Heart left ventricle (tissue), 16 donors: ENCODE data around the gene USP7. TPM values are rescaled to one million over a fixed set of nuclear protein-coding genes. Genes with fewer than 3 reads are reported as not detected.

Experiments used
- ATAC-seq, 4 donors: fragments of 200-7000 bp; cut with Tn5 transposase; one replicate each; pipeline ENCODE4 v1.9.1; 2020 to 2022; ENCODE audit warnings: moderate library complexity in 4 of 4, mild to moderate bottlenecking in 3 of 4, moderate number of reproducible peaks in 1 of 4
- DNase-seq, 5 donors: peaks; one replicate each; pipeline ENCODE4 v3.0.0-alpha.2; 2020
- H3K27ac ChIP-seq, 12 donors: fragments of 200-600 bp; sonication (generic) in 4 of 12; one replicate each; pipeline versions ENCODE4 v1.5.0 to v1.8.0; 2016 to 2022; ENCODE audit warnings: mild to moderate bottlenecking in 2 of 12
- H3K27me3 ChIP-seq, 9 donors: fragments of 200-600 bp; sonication (generic) in 2 of 9; one replicate each; pipeline versions ENCODE4 v1.5.1 to v1.8.0; 2016 to 2022; ENCODE audit warnings: mild to moderate bottlenecking in 3 of 9
- H3K36me3 ChIP-seq, 9 donors: fragments of 200-600 bp; sonication (generic) in 2 of 9; one replicate each; pipeline versions ENCODE4 v1.5.0 to v1.8.0; 2018 to 2022; ENCODE audit warnings: mild to moderate bottlenecking in 2 of 9
- H3K4me1 ChIP-seq, 12 donors: fragments of 200-600 bp; sonication (generic) in 4 of 12; one replicate each; pipeline versions ENCODE4 v1.5.0 to v1.8.0; 2016 to 2022; ENCODE audit warnings: mild to moderate bottlenecking in 3 of 12
- H3K4me3 ChIP-seq, 12 donors: fragments of 200-600 bp; sonication (generic) in 4 of 12; one replicate each; pipeline versions ENCODE4 v1.5.0 to v1.8.0; 2017 to 2022; ENCODE audit warnings: mild to moderate bottlenecking in 9 of 12, moderate library complexity in 4 of 12
- H3K9me3 ChIP-seq, 12 donors: fragments of 200-600 bp; sonication (generic) in 4 of 12; one replicate each; pipeline versions ENCODE4 v1.5.0 to v1.8.0; 2016 to 2022; ENCODE audit warnings: mild to moderate bottlenecking in 1 of 12
- CTCF ChIP-seq, 12 donors: fragments of 200-600 bp; sonication (generic) in 4 of 12; IDR thresholded peaks; one replicate each; pipeline versions ENCODE4 v1.5.0 to v1.8.0; 2018 to 2022; ENCODE audit warnings: antibody characterized with exemption in 12 of 12, mild to moderate bottlenecking in 5 of 12
- POLR2A ChIP-seq, 2 donors: fragments of 450-650 bp; IDR thresholded peaks; one replicate each; pipeline ENCODE4 v1.6.1; 2017; ENCODE audit warnings: antibody characterized with exemption in 2 of 2, mild to moderate bottlenecking in 2 of 2, moderate library complexity in 2 of 2
- WGBS, 4 donors: extraction: QIAGEN DNeasy Blood & Tissue Kit in 2 of 4; methylation state at CpG; one replicate each; pipeline versions ENCODE4 v1.1.5 to v1.1.7; 2013 to 2018; 5-methylcytosine and 5-hydroxymethylcytosine counted together
- intact Hi-C, 10 donors: fragments of 100-400 bp; cut with DNase I; formaldehyde crosslinking; loops; one replicate each; pipeline versions ENCODE4 v1.11.1 to v1.14.2; 2022
- polyA plus RNA-seq, 2 donors: library from polyadenylated mRNA; stranded (reverse); fragments of 200-250 nt; gene quantifications; one replicate each; pipeline ENCODE4 v1.2.3, GENCODE V29; 2013
- total RNA-seq, 9 donors: library from RNA; depleted of rRNA in 2 of 9; stranded (reverse); fragments of >200 nt in 2 of 9; fragmentation: NEBNext Ultra II Directional in 3 of 9; extraction: Animal tissue kit (Norgen Biotek cat#: 25700) in 3 of 9; gene quantifications; one replicate each; pipeline versions ENCODE4 v1.1.0 to v1.2.4, GENCODE V29; 2016 to 2023
- donor health status: ischemic (EF 13 %, LVEDD 7.1; RV severe dilation, severe dysfunction).
- donor health status: healthy with polysubstance abuse.
- donor health status: DM: no; HTN: yes; CAD: no.
- donor health status: DM: no; HTN: no; CAD: no.
- donor health status: ischemic (EF 25% LVEDD 6.9; RV normal size, moderate dysfunction).
- donor health status: ischemic (EF 25% LVEDD 5.7; RV mildly dilated, moderate dysfunction).
- donor health status: healthy.
- donor health status: DM: yes; HTN: yes; CAD: no.
- donor health status: ischemic (EF 35%, LVEDD 5.7; RV mildly dilated, moderate dysfunction).
- donor health status: nonischemic (EF 11% LVEDD 7.7; RV severe dilation, severe dysfunction).
- donor health status: DM: yes; HTN: yes; CAD: no.
- donor health status: PGD.
- donor health status: ischemic (EF 29% LVEDD 5.4; RV normal size, mild dysfunction).
- donor health status: nonischemic (EF 23%, LVEDD 6.1; RV moderate dilation, normal function).

USP7 gene
- total and polyA plus RNA-seq, 11 donors: 20.3 to 86.5 (median 66.2) TPM

- no peaks in the 10 kb centered on the region for H3K36me3 ChIP-seq
- peaks cover 13 to 91% (median 80%) of the 10 kb centered on the region in 12 donors for H3K4me1 ChIP-seq
- H3K27ac ChIP-seq: peak overlapping the region in 1 of 12 donors; percentile 43
- no peaks in the 10 kb centered on the region for H3K27me3 ChIP-seq
- DNase-seq (no peak), ATAC-seq (no peak)
- H3K9me3 ChIP-seq: no peaks in the 10 kb centered on the region
- 46 to 57% (median 54%) methylated on average over 2 of the region's 2 CpGs for WGBS, 4 donors
- TF ChIP-seq CTCF (IDR thresholded peaks at IDR 0.05) (no peak), POLR2A (IDR thresholded peaks at IDR 0.05) (no peak)
- intact Hi-C loops: no loop called here
- no peak overlapping the region for H3K4me3 ChIP-seq
These were observed 6.7 kb downstream of the USP7 start for GRCh38 chr16:8957063-8957397.

GRCh38 chr16:8956265-8957062 is 7.2 kb downstream of the USP7 start:
- Histone ChIP-seq H3K9me3 (no peaks in the 10 kb centered on the region), H3K4me1 (peaks cover 13 to 91% (median 78%) of the 10 kb centered on the region in 12 donors), H3K36me3 (no peaks in the 10 kb centered on the region), H3K27me3 (no peaks in the 10 kb centered on the region), H3K4me3 (no peak overlapping the region), H3K27ac (peak overlapping the region in 2 of 12 donors; percentile 18 to 43)
- DNase-seq: no peak
- intact Hi-C loops: no loop called here
- ATAC-seq: peak in 3 of 4 donors; percentile 15 to 37 (median 23)
- WGBS, 4 donors: 64 to 70% (median 68%) methylated on average over 21 of the region's 21 CpGs
- no peak for TF ChIP-seq POLR2A (IDR thresholded peaks at IDR 0.05)
- no peak for TF ChIP-seq CTCF (IDR thresholded peaks at IDR 0.05)

- TF ChIP-seq CTCF (IDR thresholded peaks at IDR 0.05): no peak
- intact Hi-C loops: no loop called here
- Histone ChIP-seq H3K27me3 (no peaks in the 10 kb centered on the region), H3K36me3 (no peaks in the 10 kb centered on the region), H3K27ac (peak overlapping the region in 1 of 12 donors; percentile 43), H3K4me3 (no peak overlapping the region), H3K4me1 (peaks cover 13 to 91% (median 79%) of the 10 kb centered on the region in 12 donors), H3K9me3 (no peaks in the 10 kb centered on the region)
- ATAC-seq: peak in 2 of 4 donors; percentile 14 to 24
- DNase-seq: no peak
- WGBS, 4 donors: 3 to 34% (median 30%) methylated on average over 2 of the region's 2 CpGs
These were observed 7.9 kb downstream of the USP7 start for GRCh38 chr16:8955828-8956227.

- no peak for TF ChIP-seq CTCF (IDR thresholded peaks at IDR 0.05)
- no peak for TF ChIP-seq POLR2A (IDR thresholded peaks at IDR 0.05)
- no peak overlapping the region for H3K27ac ChIP-seq
- intact Hi-C loops: no loop called here
- DNase-seq (no peak), ATAC-seq (no peak)
- H3K4me3 ChIP-seq: no peak overlapping the region
- WGBS, 4 donors: 71 to 84% (median 81%) methylated on average over 11 of the region's 11 CpGs
- no peaks in the 10 kb centered on the region for H3K27me3 ChIP-seq
- peaks cover 10 to 87% (median 71%) of the 10 kb centered on the region in 12 donors for H3K4me1 ChIP-seq
- no peaks in the 10 kb centered on the region for H3K9me3 ChIP-seq
- H3K36me3 ChIP-seq: no peaks in the 10 kb centered on the region
These were observed 10.6 kb downstream of the USP7 start for GRCh38 chr16:8953064-8953463.
